Endothelial cell of umbilical vein (primary cell): ENCODE measurements around the gene LRCOL1.

Experiments used
- CTCF ChIP-seq, 2 donors: IDR thresholded peaks; 1 replicate in 1 of 2; 2 replicates in 1 of 2; pipeline ENCODE4 v1.5.1; 2011; ENCODE audit warnings: low read length in 2 of 2, mild to moderate bottlenecking in 2 of 2, moderate library complexity in 2 of 2, control low read depth in 1 of 2, inconsistent platforms in 1 of 2, low read depth in 1 of 2; ENCODE audit not compliant: insufficient read depth in 1 of 2; ENCODE audit errors: extremely low read depth in 1 of 2
- FOS ChIP-seq: IDR thresholded peaks from 2 replicates; pipeline ENCODE4 v1.6.1; 2011; ENCODE audit warnings: mild to moderate bottlenecking, low read length, moderate library complexity, borderline replicate concordance; ENCODE audit not compliant: insufficient read depth
- POLR2A ChIP-seq: IDR thresholded peaks from 2 replicates; pipeline ENCODE4 v1.6.1; 2012; ENCODE audit warnings: low read depth, mild to moderate bottlenecking, control low read depth, low read length
- POLR2AphosphoS5 ChIP-seq: IDR thresholded peaks from 2 replicates; pipeline ENCODE4 v1.6.1; 2012; ENCODE audit warnings: low read depth, mild to moderate bottlenecking, control low read depth, low read length, moderate library complexity; ENCODE audit not compliant: insufficient read depth
- TF ChIP-seq, protein P1 (sequence below): IDR thresholded peaks from 2 replicates; pipeline ENCODE4 v1.6.1; 2011; ENCODE audit not compliant: insufficient read depth, insufficient read length

- no peak for TF ChIP-seq POLR2A
- no peak for TF ChIP-seq CTCF (IDR thresholded peaks at IDR 0.05; ENCODE audit: extremely low read depth in 1 of 2, insufficient read depth in 1 of 2, low read depth in 1 of 2, low read length in 2 of 2)
- TF ChIP-seq, protein P1, sequence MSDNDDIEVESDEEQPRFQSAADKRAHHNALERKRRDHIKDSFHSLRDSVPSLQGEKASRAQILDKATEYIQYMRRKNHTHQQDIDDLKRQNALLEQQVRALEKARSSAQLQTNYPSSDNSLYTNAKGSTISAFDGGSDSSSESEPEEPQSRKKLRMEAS, result no peak
- TF ChIP-seq FOS, result no peak
- TF ChIP-seq POLR2AphosphoS5, result no peak
Measured at GRCh38 chr12:132653567-132654290, 43.3 kb upstream of the LRCOL1 start.
